Upper lobe of right lung (tissue), 1 donor: ENCODE measurements around the gene PCDHGA1. TPM values are rescaled to one million over a fixed set of nuclear protein-coding genes. Genes with fewer than 3 reads are reported as not detected.
A peak's percentile ranks its signal among the peaks of the same experiment; 100 is the strongest.

Experiments used
- ATAC-seq: fragments of 200-7000 bp; cut with Tn5 transposase; one replicate; pipeline ENCODE4 v1.9.1; 2020; ENCODE audit warnings: mild to moderate bottlenecking, moderate library complexity
- DNase-seq: peaks from one replicate; pipeline ENCODE4 v3.0.0-alpha.2; 2020
- H3K27ac ChIP-seq: fragments of 200-600 bp; one replicate; pipeline ENCODE4 v1.8.0; 2022
- H3K27me3 ChIP-seq: fragments of 200-600 bp; one replicate; pipeline ENCODE4 v1.8.0; 2022; ENCODE audit warnings: mild to moderate bottlenecking
- H3K36me3 ChIP-seq: fragments of 200-600 bp; one replicate; pipeline ENCODE4 v1.8.0; 2022
- H3K4me1 ChIP-seq: fragments of 200-600 bp; one replicate; pipeline ENCODE4 v1.8.0; 2022
- H3K4me3 ChIP-seq: fragments of 200-600 bp; one replicate; pipeline ENCODE4 v1.8.0; 2022; ENCODE audit warnings: mild to moderate bottlenecking
- H3K9me3 ChIP-seq: fragments of 200-600 bp; one replicate; pipeline ENCODE4 v1.8.0; 2022
- intact Hi-C: fragments of 100-400 bp; cut with DNase I; formaldehyde crosslinking; loops from one replicate; pipeline ENCODE4 v1.11.0; 2022
- total RNA-seq: library from RNA; stranded (reverse); fragmentation: NEBNext Ultra II Directional; extraction: Animal tissue kit (Norgen Biotek cat#: 25700); gene quantifications from one replicate; pipeline ENCODE4 v1.2.1, GENCODE V29; 2021
- TF ChIP-seq, protein P1 (sequence below): fragments of 200-600 bp; IDR thresholded peaks from one replicate; pipeline ENCODE4 v1.8.0; 2022; ENCODE audit warnings: antibody characterized with exemption
- donor health status: DM: no; HTN: yes; CAD: no; lungs with severe emphysema.

The PCDHGA1 gene
- total RNA-seq, 1 donor from 2014 or later = 0.46 TPM

DNA sequence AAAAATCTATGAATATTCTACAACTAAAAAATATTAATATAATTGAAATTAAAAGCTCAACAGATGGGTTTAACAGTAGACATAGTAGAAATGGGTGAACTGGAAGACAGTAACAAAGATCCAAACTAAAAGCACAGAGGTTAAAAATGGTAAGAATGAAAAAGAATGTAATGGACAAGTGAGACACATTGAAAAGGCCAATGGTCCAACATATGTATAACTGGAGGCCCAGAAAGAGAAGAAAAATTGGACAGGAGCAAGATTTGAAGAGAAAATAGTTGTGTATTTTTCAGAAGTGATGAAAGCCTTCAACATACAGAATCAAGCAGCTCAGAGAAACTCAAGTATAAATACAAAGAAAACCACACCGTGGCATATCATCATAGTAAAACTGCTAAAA is 217.2 kb downstream of the PCDHGA1 start:
- intact Hi-C loops = no loop called here
- DNase-seq (no peak), ATAC-seq (no peak)
- Histone ChIP-seq H3K27ac (no peak overlapping the region), H3K36me3 (peaks cover 8% of the 10 kb centered on the region), H3K4me3 (no peak overlapping the region), H3K27me3 (no peaks in the 10 kb centered on the region), H3K4me1 (no peaks in the 10 kb centered on the region), H3K9me3 (peaks cover 13% of the 10 kb centered on the region)
- TF ChIP-seq, protein P1, sequence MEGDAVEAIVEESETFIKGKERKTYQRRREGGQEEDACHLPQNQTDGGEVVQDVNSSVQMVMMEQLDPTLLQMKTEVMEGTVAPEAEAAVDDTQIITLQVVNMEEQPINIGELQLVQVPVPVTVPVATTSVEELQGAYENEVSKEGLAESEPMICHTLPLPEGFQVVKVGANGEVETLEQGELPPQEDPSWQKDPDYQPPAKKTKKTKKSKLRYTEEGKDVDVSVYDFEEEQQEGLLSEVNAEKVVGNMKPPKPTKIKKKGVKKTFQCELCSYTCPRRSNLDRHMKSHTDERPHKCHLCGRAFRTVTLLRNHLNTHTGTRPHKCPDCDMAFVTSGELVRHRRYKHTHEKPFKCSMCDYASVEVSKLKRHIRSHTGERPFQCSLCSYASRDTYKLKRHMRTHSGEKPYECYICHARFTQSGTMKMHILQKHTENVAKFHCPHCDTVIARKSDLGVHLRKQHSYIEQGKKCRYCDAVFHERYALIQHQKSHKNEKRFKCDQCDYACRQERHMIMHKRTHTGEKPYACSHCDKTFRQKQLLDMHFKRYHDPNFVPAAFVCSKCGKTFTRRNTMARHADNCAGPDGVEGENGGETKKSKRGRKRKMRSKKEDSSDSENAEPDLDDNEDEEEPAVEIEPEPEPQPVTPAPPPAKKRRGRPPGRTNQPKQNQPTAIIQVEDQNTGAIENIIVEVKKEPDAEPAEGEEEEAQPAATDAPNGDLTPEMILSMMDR = no peak

DNA sequence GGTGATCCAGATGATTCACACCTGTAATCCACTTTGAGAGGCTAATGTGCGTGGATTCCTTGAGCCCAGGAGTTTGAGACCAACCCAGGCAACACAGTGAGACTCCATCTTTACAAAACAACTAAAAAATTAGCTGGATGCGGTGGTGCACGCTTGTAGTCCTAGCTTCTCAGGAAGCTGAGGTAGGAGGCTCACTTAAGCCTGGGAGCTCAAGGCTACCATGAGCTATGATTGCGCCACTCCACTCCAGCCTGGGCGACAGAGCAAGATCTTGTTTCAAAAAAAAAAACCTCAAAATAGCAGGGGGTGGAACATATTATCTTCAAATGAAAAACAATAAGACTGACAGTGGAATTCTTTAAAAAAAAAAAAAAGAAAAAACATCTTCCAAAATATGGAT is 217.6 kb downstream of the PCDHGA1 start:
- DNase-seq = no peak
- TF ChIP-seq, protein P1 = no peak
- Histone ChIP-seq H3K9me3 (peaks cover 13% of the 10 kb centered on the region), H3K36me3 (peaks cover 8% of the 10 kb centered on the region), H3K27me3 (no peaks in the 10 kb centered on the region), H3K27ac (no peak overlapping the region), H3K4me1 (no peaks in the 10 kb centered on the region), H3K4me3 (no peak overlapping the region)
- no peak for ATAC-seq
- intact Hi-C loops = no loop called here

DNA sequence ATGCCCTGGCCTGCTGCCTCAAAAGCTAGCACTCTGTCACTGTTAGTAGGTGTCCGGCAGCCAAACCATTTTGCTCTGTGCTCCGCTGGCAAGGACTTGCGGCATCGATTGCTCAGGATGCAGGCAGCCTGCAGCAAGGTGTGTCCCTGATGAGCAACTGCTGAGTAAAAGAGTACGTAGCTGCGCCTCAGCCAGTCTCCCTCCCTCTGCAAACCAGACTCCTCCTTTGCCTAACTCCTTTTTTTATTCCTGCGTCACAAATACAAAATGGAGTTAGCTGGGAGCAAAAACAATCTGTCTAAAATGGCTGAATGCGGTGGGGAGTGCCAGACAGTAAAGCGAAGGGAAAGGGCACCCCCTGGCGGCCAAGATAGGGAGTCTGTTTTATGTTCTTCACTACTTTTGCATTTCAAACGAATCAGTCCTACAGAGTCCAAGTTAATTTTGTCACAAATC is 227.4 kb downstream of the PCDHGA1 start:
- no peaks in the 10 kb centered on the region for H3K9me3 ChIP-seq
- peak overlapping the region; percentile 10 for H3K4me3 ChIP-seq
- H3K27ac ChIP-seq = peak overlapping the region; percentile 88
- H3K36me3 ChIP-seq = no peaks in the 10 kb centered on the region
- H3K27me3 ChIP-seq = no peaks in the 10 kb centered on the region
- TF ChIP-seq, protein P1 = peak; percentile 84
- ATAC-seq = peak; percentile 75
- DNase-seq = peak; percentile 80
- H3K4me1 ChIP-seq = peaks cover 33% of the 10 kb centered on the region
- intact Hi-C loops = no loop called here

DNA sequence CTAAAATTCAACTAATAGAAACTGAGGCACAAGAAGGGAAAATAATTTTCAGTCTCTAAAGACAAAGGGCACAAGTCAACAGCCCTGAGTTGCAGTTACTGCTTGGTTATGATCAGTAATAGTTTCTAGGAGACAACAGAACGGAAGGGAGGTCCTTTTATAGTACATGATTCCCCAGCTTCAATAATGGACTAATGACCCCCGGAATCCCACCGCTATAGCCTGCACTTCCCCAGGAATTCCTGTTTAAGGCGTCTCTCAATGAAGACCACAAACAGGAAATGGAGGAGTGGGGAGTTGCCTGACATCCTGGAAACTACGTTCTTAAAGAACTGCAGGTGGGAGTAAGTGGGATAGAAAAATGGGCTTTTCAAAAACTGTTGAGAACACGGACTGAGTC is 227.8 kb downstream of the PCDHGA1 start:
- Histone ChIP-seq H3K27ac (peak overlapping the region; percentile 88), H3K36me3 (peaks cover 1% of the 10 kb centered on the region), H3K4me3 (no peak overlapping the region), H3K9me3 (no peaks in the 10 kb centered on the region), H3K27me3 (no peaks in the 10 kb centered on the region), H3K4me1 (peaks cover 33% of the 10 kb centered on the region)
- no peak for DNase-seq
- peak; percentile 3 for ATAC-seq
- intact Hi-C loops = no loop called here
- TF ChIP-seq, protein P1 = no peak

DNA sequence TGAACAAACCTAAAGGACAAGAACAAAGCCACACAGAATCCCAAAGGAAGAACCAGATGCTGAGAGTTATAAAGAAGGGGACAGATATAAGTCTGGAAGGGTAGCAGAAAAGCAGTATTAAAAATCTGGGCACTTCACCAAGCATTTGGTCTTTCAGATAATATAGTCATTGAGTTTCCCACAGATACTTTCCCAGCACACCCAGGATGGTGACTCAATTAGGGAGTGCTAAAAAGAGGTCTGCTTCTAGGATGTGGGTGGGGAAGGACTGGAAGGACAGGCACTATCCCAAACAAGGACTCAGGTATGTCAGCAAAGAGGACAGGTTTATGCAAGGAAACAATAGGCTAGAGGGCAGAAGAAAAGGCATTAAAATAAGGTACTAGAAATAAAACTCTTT is 229.1 kb downstream of the PCDHGA1 start:
- ATAC-seq (no peak), DNase-seq (no peak)
- Histone ChIP-seq H3K27me3 (no peaks in the 10 kb centered on the region), H3K27ac (peak overlapping the region; percentile 88), H3K9me3 (no peaks in the 10 kb centered on the region), H3K4me3 (no peak overlapping the region), H3K4me1 (peaks cover 40% of the 10 kb centered on the region), H3K36me3 (peaks cover 10% of the 10 kb centered on the region)
- intact Hi-C loops = no loop called here
- TF ChIP-seq, protein P1 = no peak

DNA sequence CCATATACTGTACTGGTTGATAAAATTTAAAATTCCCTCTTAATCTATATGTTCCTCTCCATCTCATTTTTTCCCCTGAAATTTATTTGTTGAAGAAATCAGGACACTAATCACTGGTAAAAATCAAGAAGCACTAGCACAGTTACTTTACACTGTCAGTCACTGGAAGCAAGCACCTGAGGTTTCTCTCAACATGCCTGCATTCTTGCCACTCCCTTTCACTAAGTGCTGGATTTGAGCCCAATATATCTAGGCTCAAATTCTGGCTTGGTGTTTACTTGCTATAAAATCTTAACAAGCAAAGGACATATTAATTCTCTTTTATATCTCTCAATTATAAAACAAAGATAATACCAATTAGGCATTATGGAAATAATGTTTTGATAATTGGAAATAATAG is 229.8 kb downstream of the PCDHGA1 start:
- TF ChIP-seq, protein P1 = no peak
- DNase-seq = no peak
- H3K4me3 ChIP-seq = no peak overlapping the region
- H3K27me3 ChIP-seq = no peaks in the 10 kb centered on the region
- peak; percentile 55 for ATAC-seq
- peak overlapping the region; percentile 88 for H3K27ac ChIP-seq
- no peaks in the 10 kb centered on the region for H3K9me3 ChIP-seq
- peaks cover 11% of the 10 kb centered on the region for H3K36me3 ChIP-seq
- H3K4me1 ChIP-seq = peaks cover 40% of the 10 kb centered on the region
- intact Hi-C loops = no loop called here
